Right lobe of liver (tissue), 6 donors: ENCODE results near the gene TRABD. TPM values are rescaled to one million over a fixed set of nuclear protein-coding genes. Genes with fewer than 3 reads are reported as not detected.

ENCODE experiments used
- ATAC-seq, 4 donors: fragments of 200-7000 bp; cut with Tn5 transposase; one replicate each; pipeline ENCODE4 v1.9.1; 2020; ENCODE audit warnings: mild to moderate bottlenecking in 4 of 4, moderate library complexity in 4 of 4
- DNase-seq, 3 donors: peaks; one replicate each; pipeline ENCODE4 v3.0.0-alpha.2; 2020
- H3K27ac ChIP-seq, 3 donors: fragments of 200-600 bp; one replicate each; pipeline ENCODE4 v1.8.0; 2022
- H3K27me3 ChIP-seq, 2 donors: fragments of 200-600 bp; one replicate each; pipeline ENCODE4 v1.8.0; 2022
- H3K36me3 ChIP-seq, 4 donors: fragments of 200-600 bp; sonication (generic) in 1 of 4; one replicate each; pipeline versions ENCODE4 v1.5.1 to v1.8.0; 2017 to 2022; ENCODE audit warnings: control low read depth in 1 of 4
- H3K4me1 ChIP-seq, 4 donors: fragments of 200-600 bp; sonication (generic) in 1 of 4; one replicate each; pipeline versions ENCODE4 v1.5.1 to v1.8.0; 2017 to 2022; ENCODE audit warnings: control low read depth in 1 of 4
- H3K4me3 ChIP-seq, 3 donors: fragments of 200-600 bp; one replicate each; pipeline ENCODE4 v1.8.0; 2022
- H3K9me3 ChIP-seq, 4 donors: fragments of 200-600 bp; sonication (generic) in 1 of 4; one replicate each; pipeline versions ENCODE4 v1.5.1 to v1.8.0; 2017 to 2022; ENCODE audit warnings: control low read depth in 1 of 4
- POLR2A ChIP-seq: fragments of 450-650 bp; IDR thresholded peaks from one replicate; pipeline ENCODE4 v1.6.1; 2017; ENCODE audit warnings: antibody characterized with exemption, mild to moderate bottlenecking
- WGBS: methylation state at CpG from one replicate; pipeline ENCODE4 v1.1.6; 2018; ENCODE audit warnings: low coverage, low lambda C conversion rate; ENCODE audit not compliant: insufficient coverage; ENCODE audit errors: missing lambda C conversion rate; 5-methylcytosine and 5-hydroxymethylcytosine counted together
- intact Hi-C, 2 donors: fragments of 100-400 bp; cut with DNase I; formaldehyde crosslinking; loops; one replicate each; pipeline versions ENCODE4 v1.11.2 to v1.14.1; 2022
- total RNA-seq, 6 experiments: library from RNA; depleted of rRNA in 2 of 6; stranded (reverse); fragments of >200 nt in 2 of 6; fragmentation: NEBNext Ultra II Directional in 3 of 6; extraction: Animal tissue kit (Norgen Biotek cat#: 25700) in 3 of 6; gene quantifications; one replicate each; pipeline versions ENCODE4 v1.1.0 to v1.2.4, GENCODE V29; 2016 to 2023
- TF ChIP-seq, protein P1 (sequence below), 4 donors: fragments of 200-600 bp in 3 of 4; fragments of 450-650 bp in 1 of 4; IDR thresholded peaks; one replicate each; pipeline versions ENCODE4 v1.5.1 to v1.8.0; 2016 to 2022; ENCODE audit warnings: antibody characterized with exemption in 4 of 4, mild to moderate bottlenecking in 2 of 4
- donor health status: DM: no; HTN: yes; CAD: no.
- donor health status: DM: no; HTN: no; CAD: no.
- donor health status: DM: no; HTN: no; CAD: no.
- donor health status: DM: no; HTN: yes; CAD: no.
- donor health status: DM: no; HTN: yes; CAD: no.

Gene TRABD
- total RNA-seq, 6 experiments from 2014 or later: 18.9 to 30.2 (median 22.8) TPM

DNA sequence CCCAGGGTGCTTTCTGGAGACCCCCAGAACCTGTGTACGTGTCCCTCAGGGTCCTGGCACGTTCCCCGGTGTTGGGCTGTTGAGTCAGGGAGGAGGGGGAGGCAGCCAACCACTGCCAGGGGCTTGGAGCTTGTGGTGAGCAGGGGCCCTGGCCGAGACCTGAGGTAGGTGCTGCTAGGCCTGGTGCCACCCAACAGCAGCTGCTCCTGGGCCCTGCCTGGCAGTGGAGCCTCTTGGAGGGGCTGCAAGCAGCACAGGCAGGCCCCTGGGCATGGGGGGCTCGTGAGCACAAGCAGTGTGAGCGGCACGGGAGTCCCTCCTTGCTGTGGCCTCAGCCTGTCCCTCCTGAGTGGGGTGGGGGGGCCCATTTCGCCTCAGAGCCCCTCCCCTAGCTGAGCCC is 7.9 kb downstream of the TRABD start:
- no peaks in the 10 kb centered on the region for H3K27me3 ChIP-seq
- DNase-seq: no peak
- H3K36me3 ChIP-seq: peaks cover 0 to 10% (median 2%) of the 10 kb centered on the region in 4 donors
- no peak for ATAC-seq
- H3K4me1 ChIP-seq: peaks cover 0 to 35% (median 15%) of the 10 kb centered on the region in 4 donors
- H3K4me3 ChIP-seq: no peak overlapping the region
- intact Hi-C loops: no loop called here
- no CpG with 5 or more reads among the region's 8 CpGs for WGBS
- no peaks in the 10 kb centered on the region for H3K9me3 ChIP-seq
- no peak for TF ChIP-seq POLR2A
- TF ChIP-seq, protein P1, sequence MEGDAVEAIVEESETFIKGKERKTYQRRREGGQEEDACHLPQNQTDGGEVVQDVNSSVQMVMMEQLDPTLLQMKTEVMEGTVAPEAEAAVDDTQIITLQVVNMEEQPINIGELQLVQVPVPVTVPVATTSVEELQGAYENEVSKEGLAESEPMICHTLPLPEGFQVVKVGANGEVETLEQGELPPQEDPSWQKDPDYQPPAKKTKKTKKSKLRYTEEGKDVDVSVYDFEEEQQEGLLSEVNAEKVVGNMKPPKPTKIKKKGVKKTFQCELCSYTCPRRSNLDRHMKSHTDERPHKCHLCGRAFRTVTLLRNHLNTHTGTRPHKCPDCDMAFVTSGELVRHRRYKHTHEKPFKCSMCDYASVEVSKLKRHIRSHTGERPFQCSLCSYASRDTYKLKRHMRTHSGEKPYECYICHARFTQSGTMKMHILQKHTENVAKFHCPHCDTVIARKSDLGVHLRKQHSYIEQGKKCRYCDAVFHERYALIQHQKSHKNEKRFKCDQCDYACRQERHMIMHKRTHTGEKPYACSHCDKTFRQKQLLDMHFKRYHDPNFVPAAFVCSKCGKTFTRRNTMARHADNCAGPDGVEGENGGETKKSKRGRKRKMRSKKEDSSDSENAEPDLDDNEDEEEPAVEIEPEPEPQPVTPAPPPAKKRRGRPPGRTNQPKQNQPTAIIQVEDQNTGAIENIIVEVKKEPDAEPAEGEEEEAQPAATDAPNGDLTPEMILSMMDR (IDR thresholded peaks at IDR 0.05): no peak
- no peak overlapping the region for H3K27ac ChIP-seq

DNA sequence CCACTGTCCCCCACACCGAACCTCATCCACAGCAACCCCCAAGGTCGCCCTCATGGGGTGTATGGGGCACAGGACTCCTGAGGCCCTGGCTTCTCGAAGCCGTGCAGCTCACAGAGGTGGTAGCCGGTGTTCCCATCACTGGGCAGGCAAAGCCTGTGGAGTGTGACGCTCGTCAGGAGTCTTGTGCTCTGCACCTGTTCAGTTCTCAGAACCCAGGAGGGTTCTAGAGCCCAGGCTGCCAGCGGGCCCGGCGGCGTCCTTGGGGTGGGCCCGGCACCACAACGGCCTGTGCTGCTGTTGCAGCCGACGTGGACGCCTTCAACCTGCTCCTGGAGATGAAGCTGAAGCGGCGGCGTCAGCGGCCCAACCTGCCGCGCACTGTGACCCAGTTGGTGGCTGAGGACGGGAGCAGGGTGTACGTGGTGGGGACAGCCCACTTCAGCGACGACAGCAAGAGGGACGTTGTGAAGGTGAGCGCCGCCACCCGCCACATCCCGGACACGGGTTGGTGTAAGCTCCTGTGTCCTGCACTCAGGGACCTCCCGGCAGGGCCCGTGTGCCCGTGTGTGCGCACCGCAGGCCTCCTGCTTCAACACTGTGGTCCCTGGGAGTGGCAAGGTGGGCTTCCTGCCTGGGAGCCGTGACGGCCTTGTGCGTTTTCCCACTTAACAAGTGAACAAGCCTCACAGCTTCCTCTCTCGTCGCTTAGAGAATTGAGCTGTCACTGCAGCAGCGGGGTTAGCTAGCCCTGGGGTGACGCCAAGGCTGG is 8.5 kb downstream of the TRABD start:
- Histone ChIP-seq H3K4me3 (no peak overlapping the region), H3K4me1 (peaks cover 0 to 30% (median 15%) of the 10 kb centered on the region in 4 donors), H3K36me3 (peaks cover 0 to 10% (median 2%) of the 10 kb centered on the region in 4 donors), H3K27ac (peak overlapping the region in 1 of 3 donors; percentile 63), H3K9me3 (no peaks in the 10 kb centered on the region), H3K27me3 (no peaks in the 10 kb centered on the region)
- ATAC-seq: no peak
- intact Hi-C loops: no loop called here
- TF ChIP-seq, protein P1 (IDR thresholded peaks at IDR 0.05): no peak
- TF ChIP-seq POLR2A: no peak
- no peak for DNase-seq
- WGBS: 46% methylated on average over 4 of the region's 44 CpGs

DNA sequence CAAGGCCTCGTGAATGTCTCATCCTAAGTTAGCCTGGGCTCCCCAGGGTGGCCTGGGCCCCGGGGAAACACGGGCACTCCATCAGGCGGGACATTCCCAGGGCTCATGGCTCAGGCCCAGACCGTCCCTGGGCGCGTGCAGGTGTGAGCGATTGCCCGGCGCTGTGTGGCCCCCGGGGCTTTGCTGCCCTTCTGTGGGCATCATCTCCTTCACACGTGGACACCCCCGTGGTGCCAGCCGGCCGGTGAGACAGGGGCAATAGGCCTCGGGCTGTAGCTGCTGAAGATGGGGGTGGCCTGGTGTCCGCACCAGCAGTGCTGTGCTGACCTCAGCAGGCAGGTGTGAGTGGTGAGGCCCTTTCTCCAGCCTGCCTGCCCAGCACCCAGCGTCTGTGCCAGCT is 10.5 kb downstream of the TRABD start:
- intact Hi-C loops: no loop called here
- H3K36me3 ChIP-seq: peaks cover 0 to 10% (median 2%) of the 10 kb centered on the region in 4 donors
- no peak for DNase-seq

DNA sequence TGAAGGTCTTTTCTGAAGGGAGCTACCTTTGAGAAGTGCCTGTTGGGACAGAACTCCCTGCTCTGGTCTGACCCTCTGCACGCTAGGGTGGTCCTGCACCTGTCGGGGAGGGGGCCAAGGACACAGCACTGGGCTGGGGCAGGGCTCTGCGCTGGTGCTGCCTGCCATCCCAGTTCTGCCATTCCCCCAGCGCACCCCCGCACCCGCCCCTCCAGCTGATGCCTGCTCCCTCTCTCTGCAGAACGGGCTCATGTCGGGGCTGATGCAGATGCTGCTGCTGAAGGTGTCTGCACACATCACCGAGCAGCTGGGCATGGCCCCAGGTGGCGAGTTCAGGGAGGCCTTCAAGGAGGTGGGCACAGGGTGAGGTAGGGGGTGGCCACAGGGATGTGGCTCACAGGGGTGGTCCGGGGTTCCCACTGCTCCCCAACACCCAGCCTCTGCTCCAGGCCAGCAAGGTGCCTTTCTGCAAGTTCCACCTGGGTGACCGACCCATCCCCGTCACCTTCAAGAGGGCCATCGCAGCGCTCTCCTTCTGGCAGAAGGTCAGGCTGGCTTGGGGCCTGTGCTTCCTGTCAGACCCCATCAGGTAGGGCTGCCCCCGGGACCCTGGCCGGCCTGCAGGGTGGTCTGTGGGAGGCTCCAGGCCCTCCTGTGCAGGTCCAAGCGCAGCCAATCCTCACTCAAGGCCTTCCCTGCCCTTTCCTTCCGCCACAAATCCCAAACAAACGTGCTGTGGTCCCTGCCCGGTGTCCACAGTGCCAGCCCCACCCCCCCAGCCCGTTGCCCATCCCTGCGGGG is 11.5 kb downstream of the TRABD start:
- Histone ChIP-seq H3K27ac (no peak overlapping the region), H3K4me3 (no peak overlapping the region), H3K9me3 (no peaks in the 10 kb centered on the region), H3K4me1 (peaks cover 0 to 25% (median 10%) of the 10 kb centered on the region in 4 donors), H3K36me3 (peaks cover 0 to 10% (median 2%) of the 10 kb centered on the region in 4 donors), H3K27me3 (no peaks in the 10 kb centered on the region)
- intact Hi-C loops: no loop called here
- TF ChIP-seq POLR2A: no peak
- TF ChIP-seq, protein P1 (IDR thresholded peaks at IDR 0.05): no peak
- no CpG with 5 or more reads among the region's 23 CpGs for WGBS
- DNase-seq (no peak), ATAC-seq (no peak)

More for the DNA sequence above, 10.5 kb downstream of the TRABD start:
- H3K4me3 ChIP-seq: no peak overlapping the region
- H3K9me3 ChIP-seq: no peaks in the 10 kb centered on the region
- no peak overlapping the region for H3K27ac ChIP-seq
- 40% methylated on average over 1 of the region's 18 CpGs for WGBS
- TF ChIP-seq POLR2A: no peak
- TF ChIP-seq, protein P1 (IDR thresholded peaks at IDR 0.05): peak in 1 of 4 donors; percentile 5
- ATAC-seq: no peak
- H3K27me3 ChIP-seq: no peaks in the 10 kb centered on the region
- peaks cover 0 to 25% (median 10%) of the 10 kb centered on the region in 4 donors for H3K4me1 ChIP-seq
